GM21447 (cell line): ENCODE results near the gene SRI.
"Not testable (repeated sequence)": the region's sequence is repeated elsewhere in the genome, so short reads cannot be mapped to it uniquely, and the experiment has no call there.

Experiments
- ATAC-seq: cut with Tn5 transposase; IDR thresholded peaks from one replicate; pipeline ENCODE4 v1.9.1; 2021; ENCODE audit not compliant: unreplicated experiment

The SRI gene, protein sequence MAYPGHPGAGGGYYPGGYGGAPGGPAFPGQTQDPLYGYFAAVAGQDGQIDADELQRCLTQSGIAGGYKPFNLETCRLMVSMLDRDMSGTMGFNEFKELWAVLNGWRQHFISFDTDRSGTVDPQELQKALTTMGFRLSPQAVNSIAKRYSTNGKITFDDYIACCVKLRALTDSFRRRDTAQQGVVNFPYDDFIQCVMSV

DNA sequence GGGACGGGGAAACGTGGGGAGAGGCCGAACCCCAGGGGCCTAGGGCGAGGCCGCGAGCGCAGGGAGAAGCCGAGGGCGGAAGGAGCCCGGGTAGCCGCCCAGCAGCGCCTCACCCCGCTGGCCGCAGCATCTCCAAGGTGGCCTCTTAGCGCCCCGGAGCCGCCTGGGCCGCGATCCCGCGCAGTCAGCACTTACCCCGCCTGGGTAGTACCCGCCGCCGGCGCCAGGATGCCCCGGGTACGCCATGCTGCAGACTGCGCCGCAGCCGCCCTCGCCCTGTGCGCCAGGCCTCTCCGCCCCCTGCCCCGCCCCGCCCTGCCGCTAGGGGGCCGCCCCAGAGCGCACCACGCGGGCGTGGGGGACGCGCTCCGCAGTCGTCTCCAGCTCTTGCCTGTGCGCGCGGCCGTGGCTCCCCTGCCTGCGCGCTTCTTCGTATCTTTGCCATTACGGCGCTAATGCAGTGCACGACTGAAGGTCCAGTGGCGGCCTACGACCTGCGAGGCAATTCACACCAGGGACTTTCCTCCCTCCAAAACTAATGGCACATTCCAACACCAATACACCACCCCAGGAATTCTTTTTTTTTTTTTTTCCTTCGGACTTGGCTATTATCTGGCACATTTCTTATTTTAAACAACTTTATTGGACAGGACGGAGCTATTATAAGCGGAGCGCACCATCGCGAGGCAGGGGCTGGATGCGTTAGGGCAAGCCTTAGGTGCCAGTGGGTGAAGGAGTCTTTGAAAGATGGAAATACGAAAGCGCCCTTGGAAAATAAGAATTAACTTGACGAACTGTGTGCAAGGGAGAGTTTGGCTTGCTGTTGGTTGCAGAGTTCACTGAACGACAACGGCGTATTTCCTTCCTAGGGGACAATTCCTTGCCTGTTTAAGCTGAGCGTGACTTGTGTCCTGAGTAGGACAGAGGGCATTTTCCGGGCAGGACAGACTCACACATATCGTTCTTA is at the start of gene SRI:
TSS of gene SRI (minus strand) at position 258 of the 967 bp plus-strand sequence. CDS start at position 246, 12 bp downstream.
- peak; percentile 45 for ATAC-seq

DNA sequence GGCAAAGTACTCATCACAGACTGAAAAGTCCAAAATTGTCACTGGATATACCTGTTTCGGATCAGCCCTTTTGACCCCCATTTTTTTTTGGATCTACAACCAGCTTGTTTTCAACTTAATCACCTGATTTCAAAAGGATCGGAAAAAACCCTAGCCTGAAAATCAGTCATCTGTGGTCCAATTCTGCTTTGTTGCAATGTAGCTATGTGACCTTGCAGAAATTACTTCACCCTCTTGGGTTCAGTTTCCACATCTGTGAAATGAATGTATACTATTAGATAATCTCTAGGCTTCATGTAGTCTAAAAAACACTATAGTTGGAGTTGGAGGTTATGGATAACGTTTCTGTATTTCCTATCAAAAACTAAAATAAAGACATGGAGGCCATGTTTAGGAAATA is 49.7 kb upstream of the SRI start:
- ATAC-seq, result no peak

DNA sequence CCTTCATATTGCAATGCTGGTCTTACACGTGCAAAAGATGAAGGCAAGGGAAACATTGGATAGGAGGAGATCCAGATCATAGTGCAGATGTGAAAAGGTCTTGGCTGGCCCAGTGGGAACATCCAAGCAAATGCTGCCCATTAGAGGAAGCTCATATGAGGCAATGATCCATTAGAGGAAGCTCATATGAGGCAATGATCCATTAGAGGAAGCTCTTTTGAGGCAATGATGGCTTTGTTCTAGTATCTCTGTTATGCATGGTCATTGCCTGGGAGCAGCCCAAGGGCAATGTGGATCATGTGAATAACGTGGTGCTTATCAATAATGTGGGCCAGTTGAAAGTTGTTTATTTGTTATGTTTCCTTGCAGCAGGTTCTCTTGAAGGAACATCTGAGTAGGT is 49.0 kb upstream of the SRI start:
- ATAC-seq, result no peak

DNA sequence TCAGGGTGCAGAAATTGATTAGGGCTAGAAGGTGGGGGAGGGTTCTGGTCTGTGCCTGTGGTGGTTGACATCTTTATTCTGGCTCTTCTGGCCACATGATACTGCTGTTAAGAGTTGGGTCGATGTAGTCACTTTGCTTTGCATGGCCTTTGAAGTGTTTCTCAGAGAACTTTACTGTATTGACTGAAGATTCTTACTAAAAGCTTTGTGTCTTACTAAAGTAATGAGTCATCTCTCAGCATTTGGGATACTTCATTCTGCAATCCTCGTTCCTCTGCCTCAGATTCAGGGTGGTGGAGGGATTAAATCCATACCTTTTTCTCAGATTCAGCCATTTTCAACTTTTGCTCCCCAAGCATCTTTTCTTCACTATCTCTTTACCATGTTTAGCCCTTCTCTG is 48.2 kb upstream of the SRI start:
- ATAC-seq, result no peak

DNA sequence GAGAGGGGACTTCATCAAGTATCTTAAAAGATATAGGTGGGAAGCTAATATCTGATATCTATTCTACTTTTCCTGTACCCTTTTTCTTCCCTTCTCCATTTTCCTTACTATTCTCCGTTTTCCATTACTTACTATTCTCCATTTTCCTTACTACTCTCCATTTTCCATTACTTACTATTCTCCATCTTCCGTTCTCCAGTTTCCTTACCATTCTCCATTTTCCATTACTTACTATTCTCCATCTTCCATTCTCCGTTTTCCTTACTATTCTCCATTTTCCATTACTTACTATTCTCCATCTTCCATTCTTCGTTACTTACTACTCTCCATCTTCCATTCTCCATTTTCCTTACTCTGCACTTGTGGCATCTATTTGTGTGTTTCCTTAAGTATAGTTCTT is 47.6 kb upstream of the SRI start:
- no peak for ATAC-seq

DNA sequence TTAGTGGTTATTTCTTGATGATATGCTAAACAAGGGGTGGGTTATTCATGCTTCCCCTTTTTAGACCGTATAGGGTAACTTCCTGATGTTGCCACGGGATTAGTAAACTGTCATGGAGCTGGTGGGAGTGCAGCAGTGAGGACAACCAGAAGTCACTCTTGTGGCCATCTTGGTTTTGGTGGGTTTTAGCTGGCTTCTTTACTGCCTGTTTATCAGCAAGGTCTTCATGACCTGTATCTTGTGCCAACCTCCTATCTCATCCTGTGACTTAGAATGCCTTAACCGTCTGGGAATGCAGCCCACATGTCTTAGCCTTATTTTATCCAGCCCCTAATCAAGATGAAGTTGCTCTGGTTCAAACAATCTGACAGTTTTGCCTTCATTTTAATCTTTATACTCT is 45.1 kb upstream of the SRI start:
- ATAC-seq, result not testable (repeated sequence)

DNA sequence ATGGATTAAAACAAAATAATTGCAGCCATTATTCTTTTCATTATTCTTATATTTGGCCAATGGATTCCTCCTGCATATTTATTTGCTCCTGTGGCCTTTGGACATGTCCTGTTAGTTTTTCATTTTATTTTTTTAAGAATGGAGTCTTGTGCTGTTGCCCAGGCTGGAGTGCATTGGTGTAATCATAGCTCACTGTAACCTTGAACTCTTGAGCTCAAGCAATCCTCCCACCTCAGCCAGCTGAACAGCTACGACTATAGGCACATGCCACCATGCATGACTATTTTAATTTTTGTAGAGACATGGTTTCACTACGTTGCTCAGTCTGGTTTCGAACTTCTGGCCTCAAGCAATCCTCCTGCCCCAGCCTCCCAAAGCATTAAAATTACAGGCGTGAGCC is 42.7 kb upstream of the SRI start:
- ATAC-seq, result no peak

- no peak for ATAC-seq
Measured at GRCh38 chr7:88260719-88261118, 40.9 kb upstream of the SRI start.

DNA sequence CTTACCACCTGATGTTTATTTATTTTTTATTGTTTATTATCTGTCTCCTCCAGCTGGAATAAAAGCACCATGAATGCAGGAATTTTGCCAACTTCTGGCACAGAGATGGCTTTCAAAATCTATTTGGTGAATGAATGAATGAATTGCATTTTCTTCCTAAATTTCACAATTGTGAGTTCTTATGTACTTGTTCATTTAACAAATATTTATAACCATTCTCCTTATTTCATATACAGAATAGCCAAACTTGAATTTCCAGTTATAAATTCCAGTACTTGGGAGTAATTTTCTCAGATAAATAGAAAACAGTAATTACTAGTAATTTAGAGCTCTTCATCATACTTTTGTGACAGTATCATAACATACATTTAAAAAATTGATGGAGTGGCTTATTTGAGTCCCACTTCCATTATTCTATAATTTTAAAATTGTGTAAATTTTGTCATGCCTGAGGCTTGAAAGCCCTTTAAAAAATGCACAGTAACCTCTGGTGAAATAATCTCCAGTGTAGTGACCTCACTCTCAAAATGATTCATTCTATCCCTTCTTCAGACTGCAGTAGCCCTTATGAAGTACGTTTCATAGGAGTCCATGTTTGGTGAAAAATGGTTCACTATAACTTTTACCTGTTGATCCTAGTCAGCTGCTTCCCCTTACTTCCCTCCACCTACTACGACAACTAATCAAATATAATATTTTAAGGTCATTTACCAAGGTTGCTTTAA is 40.0 kb upstream of the SRI start:
- no peak for ATAC-seq

- ATAC-seq, result not testable (repeated sequence)
Measured at GRCh38 chr7:88258296-88258695, 38.5 kb upstream of the SRI start.

GRCh38 chr7:88256906-88257305 is 37.1 kb upstream of the SRI start:
- no peak for ATAC-seq

- no peak for ATAC-seq
Measured at GRCh38 chr7:88254721-88255424, 35.0 kb upstream of the SRI start.

GRCh38 chr7:88253640-88254039 is 33.8 kb upstream of the SRI start:
- no peak for ATAC-seq

DNA sequence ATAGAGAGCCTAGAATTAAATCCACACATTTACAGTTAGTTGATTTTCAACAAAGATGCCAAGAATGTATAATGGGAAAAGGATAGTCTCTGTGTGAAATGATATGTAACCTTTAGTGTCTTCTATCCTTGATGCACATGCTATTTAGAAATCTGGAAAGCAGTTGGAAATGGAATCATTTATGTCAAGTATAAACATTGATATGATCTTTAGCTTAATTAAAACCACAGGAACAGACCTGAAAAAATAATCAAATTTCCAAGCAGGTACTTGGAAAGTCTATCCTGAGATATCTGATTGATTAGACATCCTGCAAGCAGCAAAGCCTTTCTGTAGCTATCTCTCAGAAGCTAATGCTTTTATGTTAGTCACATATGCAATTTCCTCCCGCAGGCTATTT is 24.4 kb upstream of the SRI start:
- no peak for ATAC-seq

DNA sequence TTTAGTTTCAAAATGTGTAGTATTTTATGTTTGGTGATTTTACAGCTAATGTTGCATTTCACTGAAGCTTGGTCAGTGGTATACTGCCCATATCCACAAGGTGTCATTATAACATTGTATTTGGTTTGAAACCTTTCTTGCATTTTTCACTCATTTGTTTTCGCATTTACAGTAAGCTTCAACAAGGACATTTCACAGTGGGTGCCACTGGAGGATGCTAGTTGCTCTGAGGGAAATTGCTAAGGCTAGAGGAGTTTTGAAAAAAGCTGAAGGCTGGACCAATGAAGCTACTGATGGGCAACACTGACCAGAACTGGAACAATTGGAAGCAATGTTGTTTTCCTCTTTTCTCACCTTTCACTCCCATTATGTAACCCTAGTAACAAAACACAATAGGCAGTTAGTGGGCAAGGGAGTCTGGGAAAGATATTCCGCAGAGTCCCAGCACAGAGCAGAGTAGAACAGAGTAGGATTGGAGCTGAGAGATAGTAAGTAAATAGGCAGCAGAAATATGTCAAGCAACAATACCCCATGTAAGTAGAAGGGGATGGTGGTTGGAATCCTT is 23.6 kb upstream of the SRI start:
- ATAC-seq, result peak; percentile 78

GRCh38 chr7:88239852-88240251 is 20.0 kb upstream of the SRI start:
- no peak for ATAC-seq

- no peak for ATAC-seq
Measured at GRCh38 chr7:88233828-88234227, 14.0 kb upstream of the SRI start.

DNA sequence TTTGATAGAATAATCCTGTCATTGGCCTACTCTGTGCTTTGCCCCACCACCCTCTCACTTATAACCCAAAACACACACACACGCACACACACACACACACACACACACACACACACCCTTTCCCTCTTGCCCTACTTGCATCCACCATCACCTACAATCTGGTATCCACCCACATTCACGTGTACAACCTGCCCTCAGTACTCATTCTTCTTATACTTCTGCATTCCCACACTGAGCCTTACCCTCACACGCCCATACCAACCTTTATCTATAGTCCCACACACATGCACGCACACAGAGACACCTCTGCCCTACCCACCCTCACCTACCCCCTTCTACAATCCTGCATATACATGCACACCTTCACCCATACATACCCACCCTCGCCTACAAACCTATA is 10.8 kb upstream of the SRI start:
- ATAC-seq, result no peak

DNA sequence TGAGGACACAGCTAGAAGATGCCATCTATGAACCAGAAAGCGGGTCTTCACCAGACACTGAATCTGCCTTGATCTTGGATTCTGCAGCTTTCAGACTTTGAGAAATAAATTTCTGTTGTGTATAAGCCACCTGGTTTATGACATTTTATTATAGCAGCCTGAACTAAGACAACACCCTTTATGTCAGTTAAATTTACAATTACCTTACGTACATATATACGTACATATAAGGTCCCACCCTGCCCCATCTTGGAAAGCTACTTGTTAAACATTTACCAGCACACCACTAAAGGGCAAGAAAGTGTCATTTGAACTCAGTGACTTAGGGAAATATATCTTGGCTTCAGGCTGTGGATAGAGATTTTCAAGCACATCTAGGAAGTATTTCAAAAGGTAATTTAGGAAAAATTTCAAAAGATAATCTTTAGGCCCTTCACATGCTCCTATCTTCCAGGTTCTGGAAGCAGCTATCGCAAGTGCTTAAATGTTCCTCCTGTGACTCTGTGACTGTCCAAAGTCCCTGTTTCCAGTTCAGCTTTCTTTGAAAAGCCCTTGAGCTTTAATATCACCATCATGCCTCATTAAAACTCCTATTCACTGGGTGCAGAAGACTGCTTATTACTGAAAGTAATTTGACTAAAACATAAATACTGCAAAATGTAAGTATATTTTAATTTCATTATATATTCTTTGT is 9.6 kb upstream of the SRI start:
- ATAC-seq, result no peak

GRCh38 chr7:88226886-88227516 is 7.2 kb upstream of the SRI start:
- ATAC-seq, result no peak
